RPMI8226 (cell line): Measurements from ENCODE around the gene GABRB3.

ENCODE experiments used
- DNase-seq: peaks from one replicate; pipeline ENCODE4 v3.0.0-alpha.2; 2015

GABRB3 gene

DNA sequence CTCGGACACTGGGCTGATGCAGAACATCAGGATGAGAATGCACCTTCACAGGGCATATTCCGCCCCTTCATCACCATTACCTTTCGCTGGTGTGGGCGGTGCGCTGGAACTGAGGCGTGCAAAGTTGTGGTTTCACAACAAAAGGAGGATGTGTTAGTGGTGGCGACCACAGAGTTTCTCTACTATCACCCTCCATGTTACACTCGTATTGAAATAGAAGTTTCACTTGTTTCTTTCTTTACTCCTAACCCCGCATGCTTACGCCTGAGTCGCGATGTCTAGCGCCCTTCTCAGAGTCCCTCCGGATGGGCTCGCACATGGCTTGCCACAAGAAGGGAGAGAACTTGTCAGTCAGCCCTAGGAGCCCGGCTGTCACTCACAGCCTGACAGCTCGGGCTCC, 148.7 kb downstream of the GABRB3 start:
- DNase-seq = no peak

DNA sequence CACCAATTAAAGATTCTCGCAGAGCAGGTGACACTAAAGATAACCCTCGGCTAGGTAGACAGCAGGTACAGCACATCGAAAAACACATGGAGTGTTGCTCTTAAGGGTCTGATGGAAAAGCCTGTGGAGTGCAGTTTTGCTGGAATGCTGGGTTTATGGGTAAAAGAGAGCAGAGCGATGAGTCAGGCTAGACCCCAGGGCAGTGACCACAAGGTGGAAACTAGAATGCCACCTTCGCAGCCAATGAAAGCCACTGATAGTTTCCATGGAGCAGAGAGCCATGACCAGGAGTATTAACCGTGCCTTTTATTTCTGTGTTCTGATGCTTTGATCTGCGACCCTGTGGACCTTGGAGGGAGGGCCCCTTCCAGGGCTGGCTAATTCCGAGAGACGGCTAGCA, 149.8 kb downstream of the GABRB3 start:
- no peak for DNase-seq

DNA sequence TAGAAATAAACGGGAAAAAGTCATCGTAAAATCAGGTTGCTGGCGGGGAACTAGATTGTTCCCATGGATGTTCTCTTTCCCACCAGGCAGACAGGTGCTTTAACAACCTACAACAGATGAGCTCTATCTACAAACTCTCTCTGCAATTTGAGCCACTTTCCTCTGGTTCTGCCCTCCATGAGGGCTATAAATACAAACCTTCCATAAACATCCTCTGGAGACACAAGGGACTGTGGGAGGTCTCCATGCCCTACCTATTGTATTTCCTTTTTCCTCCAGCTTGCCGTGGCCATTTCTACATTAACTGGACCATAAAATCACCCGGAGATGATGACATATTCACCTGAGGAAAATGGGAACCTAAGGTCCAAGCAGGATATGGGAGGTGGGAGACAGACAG, 151.1 kb downstream of the GABRB3 start:
- DNase-seq = no peak

DNA sequence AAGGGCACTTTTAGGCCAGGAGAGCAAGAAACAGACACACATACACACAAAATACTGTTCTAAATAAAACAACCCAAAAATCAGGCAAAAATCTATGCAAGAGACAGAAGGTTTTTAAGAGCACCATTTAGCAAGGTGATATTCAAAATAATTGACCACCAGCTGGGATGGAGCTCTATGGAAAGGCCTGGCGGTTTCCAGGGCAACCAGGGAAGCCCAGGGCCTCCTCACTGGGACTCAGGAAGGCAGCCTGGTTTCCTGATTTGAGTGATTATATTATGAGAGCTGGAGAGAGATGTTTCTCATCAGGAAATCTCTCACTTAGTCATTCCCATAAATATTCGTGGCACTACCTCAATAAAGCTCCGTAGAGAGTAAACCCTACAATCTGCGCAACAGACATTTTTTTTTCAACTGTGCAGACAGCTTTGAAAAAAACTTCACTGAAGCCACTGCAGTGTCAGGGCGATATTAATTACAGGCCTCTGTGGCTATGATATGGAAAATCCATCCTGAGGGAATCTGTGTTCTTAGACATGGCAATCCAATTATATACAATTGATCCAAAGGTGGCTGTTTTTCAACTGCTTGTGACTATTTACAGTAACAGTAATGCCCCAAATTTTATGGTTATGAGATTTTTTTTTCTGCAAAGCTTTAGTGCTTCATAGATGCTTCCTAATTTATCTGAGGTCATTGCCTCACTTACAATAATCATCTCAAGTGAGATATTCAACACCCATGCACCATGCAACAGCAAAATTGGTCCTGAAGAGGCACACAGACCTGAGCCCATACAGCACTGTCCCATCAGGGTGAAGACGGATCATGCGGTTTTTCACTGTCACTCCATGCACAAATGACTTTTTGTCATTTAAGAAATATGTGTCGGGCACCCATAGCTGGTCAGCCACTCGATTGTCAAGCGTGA, 152.1 kb downstream of the GABRB3 start:
- no peak for DNase-seq

DNA sequence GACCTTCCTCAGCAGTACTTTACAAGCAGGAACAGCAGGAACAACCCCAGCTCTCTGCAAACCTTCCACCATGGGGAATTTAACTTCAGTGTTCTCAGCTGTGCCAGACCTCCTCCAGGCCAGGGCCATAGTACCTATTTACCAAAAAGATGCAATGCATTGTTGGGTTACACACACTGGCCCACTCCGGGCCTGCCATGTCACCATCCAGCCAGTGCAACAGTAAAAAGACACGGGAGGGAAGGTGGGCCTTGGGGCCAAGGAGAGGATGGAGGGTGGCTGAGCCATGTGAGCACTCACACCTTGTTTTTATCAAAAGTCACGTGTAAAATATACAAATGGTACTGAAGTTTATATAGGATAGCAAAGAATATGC, 157.0 kb downstream of the GABRB3 start:
- no peak for DNase-seq

DNA sequence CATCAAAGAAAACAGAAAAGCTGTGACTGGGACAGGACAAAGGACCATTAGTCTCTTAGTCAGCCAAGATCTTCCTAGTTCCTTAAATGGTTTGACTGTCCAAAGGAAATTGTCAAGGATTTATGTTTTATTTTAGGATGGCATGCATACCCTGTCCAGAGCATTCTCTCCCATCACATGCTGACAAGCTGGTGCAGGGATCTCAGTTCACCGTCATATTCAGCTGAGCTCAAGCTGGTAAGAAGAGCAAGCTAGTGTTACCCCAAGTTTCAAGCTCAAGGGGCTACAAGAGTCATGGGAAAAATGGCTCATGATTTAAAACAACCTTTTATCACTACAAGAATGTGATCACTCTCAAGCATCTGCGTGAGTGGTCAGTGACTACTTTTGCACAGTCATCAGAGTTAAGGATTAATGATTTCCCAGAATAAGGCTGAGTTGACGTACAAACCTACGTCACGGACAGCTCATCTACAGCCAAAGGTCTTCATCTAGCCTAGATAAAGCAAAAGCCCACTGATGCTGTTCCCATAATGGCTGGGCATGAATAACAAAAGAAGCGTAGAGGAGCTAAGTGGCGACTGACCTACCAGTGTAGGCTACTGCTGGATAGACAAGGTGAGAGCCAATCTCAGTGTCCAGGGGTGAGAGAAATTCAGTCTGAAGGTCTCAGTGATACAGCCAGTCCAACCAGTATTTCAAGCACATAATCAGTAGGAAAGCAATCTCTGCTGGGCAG, 157.5 kb downstream of the GABRB3 start:
- DNase-seq = no peak

DNA sequence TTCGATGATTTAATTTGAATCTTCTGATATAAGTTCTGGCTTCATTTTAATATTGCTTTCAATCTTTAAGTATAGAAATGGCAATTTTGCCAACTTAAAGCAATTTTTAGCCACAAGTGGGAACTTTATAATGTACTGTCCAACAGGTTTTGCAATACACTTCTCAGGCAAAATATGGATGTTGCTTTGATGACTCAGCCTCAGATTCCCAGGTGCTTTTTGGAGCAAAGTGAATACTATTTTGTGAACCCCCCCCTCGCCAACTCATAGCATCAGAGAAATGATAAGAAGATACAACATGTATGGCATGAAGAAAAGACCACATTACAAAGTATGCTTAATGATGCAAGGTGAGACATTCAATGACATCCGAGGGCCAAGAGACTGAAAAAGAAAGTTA, 158.1 kb downstream of the GABRB3 start:
- no peak for DNase-seq

DNA sequence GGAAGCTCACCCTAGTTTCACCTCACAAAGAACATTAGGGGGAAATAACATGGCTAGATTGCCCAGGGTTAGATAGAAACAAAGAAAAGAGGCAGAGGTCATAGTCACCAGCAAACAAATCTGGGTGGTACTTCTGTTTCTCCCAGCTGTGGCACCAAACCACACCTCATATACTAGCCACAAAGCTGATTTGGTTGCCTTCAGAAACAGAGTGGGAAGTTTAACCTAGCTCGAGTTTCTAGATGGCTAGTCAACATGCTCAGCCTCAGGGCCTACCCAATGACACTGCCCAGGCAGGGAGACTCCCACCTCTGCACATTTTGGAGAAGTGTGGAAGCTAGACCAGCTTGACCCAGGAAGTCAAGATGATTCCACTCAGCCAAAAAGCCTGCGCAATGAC, 174.2 kb downstream of the GABRB3 start:
- no peak for DNase-seq

DNA sequence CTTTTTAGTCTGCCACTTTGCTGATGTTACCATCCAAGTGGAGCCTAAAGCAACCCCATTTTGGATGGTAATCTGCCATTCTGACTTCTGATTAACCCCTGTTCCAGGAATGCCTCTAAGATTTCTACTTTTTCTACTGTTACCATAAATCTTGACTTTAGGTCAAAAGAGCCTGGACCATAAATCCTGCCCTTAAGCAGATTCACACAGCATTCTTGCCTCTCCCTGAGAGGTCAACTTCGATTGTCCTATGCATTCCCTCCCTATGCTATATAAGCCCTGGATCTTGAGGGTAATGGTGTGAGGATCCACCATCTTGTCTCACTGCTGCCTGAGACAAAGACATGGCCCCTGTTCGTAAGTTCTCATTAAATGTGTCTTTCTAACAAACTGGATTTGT, 177.3 kb downstream of the GABRB3 start:
- DNase-seq = no peak

DNA sequence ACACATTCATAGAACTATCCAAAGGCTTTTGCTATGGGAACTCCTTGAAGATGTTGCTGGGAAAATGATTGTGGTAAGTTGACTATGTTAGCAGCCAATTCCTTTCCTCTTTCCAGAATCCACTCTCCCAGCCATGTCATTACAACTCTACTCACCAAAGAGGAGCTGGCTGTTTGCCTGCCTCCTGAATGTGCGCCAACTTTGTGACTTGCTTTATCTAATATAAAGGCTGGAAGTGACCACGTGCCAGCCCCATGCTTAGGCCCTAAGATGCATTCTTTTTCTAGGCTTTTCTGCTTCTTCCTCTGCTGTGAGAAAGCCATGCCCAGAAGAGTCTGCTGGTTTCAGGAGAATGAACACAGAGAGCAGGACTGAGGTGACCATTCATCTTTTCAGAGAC, 182.2 kb downstream of the GABRB3 start:
- no peak for DNase-seq

DNA sequence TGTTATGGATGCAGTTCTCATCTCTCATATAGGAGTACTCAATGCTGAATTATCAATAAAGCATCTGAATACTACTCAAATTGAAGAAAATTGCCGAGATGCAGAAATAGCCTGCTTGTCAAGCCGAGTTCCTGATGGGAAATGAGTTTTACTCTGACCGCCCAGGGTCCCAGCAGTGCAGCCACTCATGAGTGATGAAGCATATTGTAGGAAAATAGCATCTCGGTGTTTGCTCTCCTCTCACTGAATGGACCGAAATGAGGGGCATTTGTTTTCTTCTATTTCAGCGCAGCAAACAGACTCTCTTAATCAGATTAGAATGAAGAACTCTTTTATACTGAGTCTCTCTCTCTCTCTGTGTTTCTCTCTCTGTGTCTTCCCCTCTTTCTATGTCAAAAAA, 190.0 kb downstream of the GABRB3 start:
- no peak for DNase-seq

DNA sequence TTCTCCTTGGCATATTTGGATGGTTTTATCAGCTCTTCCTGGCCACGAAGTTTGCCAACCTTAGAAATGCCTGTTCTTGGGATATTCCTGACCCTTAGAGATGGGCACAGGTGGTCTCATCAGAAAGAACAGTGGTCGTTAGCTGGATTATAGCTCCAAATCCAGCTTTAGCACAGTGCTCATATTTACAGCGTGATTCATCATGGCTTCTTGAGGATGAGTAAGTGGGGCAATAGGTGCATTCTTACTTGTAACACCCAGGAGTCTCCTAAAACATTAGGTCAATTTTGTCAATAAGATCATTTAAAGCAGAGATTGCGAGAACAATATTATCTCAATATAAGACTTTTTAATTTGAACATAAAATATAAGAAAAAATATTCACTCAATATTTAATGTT, 191.9 kb downstream of the GABRB3 start:
- no peak for DNase-seq

DNA sequence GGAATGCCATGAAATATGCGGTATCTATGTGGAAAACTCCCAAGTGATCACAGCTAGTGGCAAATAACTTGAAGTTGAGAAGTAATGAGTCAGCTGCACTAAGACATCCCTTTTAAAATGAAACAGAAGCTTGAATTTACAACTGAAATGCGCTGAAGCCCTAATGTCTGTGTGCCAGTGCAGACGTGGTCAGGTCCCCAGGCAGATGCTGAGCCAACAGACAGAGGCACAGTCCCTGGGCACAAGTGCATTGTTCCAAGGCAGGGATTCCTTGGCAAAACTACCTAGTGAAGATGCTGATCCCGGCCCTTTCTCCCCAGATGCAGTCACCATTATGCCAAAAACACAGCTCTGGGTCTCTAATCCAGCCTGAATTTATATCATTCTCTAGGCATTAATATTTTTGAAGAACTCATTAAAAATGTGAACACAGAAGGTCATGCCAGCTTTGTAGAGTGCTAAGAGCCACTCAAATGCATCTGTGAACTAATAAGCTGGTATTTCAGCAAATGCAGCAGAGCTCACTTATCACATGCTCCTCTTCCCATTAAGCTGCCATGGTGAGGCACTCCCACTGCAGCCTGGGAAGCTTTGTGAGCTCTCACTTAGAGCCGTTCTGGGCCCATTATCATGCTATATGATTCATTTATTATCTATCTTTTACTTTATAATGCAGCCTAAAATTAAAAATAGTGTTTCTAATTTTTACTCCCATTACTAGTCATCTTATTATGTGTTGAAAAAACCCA, 200.1 kb downstream of the GABRB3 start:
- DNase-seq = no peak

DNA sequence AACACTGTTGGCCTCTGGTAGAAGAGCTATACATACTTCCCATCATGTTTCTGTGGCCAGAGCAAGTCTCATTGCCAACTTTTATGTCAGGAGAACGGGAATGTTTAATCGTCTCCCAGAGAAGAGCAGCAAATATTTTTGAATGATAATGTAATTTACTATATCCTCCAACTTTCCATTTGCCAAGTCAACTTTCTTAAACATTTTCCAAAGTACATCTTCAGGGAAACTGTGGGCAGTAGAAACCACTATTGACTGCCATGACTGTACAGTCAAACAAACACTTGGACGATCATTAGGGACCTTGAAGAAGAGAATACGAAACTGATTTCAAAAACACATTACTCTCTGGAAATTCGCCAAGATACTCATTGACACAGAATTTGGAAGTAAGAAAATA, 201.5 kb downstream of the GABRB3 start:
- no peak for DNase-seq

DNA sequence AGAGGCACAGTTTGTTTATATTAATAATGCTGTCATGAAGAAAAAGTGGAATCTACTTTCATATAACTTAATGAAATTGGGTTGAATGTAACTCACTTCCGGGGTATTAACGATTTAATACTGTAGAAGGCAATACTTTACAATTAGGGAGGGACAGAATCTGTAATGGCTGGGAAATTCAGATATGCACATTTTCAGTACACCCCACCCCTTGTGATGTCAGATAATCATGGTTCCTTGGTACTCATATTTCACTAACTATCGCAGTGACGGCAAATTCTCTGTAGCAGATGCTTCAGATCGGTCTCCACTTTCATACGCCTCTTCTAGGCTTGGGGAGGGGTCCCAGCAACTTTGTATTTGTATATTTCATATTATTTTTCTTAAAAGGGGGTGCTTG, 207.3 kb downstream of the GABRB3 start:
- DNase-seq = no peak

DNA sequence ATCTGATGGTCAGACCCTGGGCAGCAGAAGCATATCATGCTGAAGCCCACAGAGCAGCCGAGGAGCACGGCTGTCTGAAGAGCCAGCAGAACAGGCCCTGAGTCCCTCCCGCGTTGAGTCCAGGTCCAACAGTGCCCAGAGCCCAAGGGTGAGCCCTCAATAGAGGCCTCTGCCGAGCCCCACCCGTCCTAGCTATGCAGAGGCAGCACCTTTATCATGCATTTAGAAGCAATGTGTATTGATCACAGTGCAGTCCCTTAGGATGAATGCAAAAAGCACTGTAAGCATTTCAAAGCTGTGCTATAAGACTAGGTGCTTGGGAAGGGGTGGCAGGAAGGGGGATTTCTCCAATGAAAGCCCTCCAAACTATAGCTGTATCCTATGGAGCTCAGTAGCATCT, 208.5 kb downstream of the GABRB3 start:
- no peak for DNase-seq

DNA sequence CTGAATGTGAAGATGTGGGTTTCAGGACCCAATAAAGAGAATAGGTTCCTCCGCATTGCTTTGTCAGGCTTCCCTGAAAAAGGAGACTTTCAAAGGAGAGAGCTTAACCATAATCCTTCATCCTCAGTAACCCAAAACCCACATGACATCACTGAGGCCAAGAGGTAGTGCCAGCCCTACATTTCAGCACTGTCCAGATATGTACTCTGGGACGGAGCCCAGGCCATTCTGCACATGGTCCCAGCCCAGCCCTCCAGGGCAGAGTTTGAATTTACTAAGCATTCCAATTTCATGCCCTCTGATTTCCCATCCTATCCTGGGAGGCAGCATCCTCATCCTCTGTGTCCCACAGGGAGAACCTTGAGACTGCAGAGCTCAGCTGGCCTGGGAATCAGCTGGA, 210.5 kb downstream of the GABRB3 start:
- DNase-seq = no peak

DNA sequence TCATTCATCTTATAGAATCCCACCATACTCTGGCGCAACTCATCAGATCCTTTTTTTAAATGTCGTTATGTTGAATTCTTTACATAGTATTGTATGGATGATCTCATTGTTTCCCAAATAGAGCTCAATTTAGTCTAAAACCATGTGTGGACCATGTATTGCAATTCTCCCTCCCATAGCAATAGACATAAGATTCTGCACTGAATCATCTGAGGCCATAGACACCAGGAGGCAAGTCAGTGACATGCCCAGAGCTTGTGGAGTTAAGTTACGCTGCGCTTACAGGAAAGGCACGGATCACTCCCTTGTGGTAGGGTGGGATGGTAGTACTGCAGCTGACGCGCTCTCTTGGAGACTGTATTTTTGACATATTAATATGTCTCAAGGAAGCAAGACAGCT, 211.0 kb downstream of the GABRB3 start:
- DNase-seq = no peak

DNA sequence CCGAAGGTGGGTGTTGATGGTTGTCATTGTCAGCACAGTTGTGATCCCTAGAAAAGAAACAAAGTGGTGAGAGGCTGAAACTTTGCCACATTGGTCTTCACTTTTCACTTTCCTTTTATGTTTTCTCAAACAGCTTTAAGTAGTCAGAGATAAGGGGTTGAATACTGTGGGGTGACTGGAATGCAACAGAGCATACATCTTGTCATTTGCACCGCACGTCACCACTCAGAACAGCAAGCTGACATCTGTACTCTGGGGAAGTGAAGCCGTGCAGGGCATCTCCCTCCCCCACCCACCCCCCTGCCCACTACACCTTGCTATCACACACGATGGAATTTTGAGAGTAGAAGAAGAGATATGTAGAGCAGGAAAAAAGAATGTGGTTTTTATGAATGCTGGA, 211.7 kb downstream of the GABRB3 start:
- no peak for DNase-seq

DNA sequence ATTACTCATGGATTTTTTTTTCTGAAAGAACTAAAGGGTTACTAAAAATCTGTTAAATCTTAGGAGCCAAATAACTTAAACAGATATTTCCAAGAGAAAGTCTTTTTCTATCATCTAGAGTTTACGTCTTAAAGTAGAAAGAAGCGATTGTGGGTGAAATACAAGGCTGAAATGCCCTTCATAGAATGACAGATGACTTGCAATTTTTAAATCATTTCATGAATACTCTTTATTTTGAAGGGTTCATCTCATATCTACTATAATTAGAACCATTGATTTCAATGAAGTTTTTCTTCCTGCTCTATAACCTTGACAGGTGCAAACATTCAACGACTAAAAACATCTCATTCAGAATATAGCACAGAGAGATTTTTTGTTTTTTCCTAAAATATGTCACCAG, 217.0 kb downstream of the GABRB3 start:
- no peak for DNase-seq

DNA sequence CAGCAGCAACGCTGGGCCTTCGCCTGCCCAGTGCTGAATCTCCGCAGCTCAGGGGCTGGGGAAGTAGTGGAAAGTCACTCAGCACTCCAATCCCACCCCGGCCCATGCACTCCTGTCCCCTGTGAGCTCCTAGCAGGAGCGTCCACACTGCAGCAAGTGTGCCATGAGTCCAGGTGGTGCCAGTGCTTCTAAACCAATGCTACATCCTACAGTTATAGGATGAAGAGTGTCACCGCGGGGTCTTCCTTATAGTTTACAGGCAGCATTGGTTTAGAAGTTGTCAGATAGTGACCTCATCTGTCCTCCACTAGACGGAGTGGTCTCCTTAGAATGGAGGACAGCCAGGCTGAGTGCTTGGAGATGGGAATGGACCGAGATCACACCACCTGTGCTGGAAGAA, 221.4 kb downstream of the GABRB3 start:
- no peak for DNase-seq

DNA sequence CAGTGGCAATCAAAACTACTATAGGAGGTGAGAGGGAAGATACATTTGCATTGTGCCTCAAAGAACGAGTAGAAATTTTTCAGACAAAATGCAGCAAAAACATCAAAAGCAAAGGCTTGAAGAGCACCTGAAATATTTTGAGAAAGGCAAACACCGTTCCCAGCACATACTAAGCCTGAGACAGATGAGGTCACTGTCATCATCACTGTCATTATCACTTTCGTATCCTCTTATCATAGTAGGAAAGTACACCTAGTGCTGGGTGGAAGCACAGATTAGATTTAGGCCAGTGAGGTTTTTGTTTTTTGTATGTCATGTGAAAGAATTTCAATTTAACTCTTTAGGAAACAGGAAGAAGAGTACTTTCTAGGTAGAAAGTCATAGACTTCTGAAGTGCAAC, 222.0 kb downstream of the GABRB3 start:
- DNase-seq = no peak

DNA sequence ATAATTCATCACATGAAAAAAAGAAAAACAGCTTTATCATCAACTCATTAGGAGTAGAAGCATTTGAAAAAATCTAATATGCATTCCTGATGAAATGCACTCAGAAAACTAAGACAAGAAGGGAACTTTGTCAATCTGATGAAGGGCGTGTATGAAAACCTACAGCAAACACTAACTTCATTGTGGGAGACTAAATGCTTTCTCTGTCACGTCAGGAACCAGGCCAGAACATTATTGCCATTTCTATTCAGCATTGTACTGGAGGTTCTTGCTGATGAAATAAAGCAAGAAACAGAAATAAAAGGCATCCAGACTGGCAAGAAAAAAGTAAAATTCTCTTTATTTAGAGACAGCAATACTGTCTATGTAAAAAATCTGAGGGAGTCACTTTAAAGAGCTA, 235.2 kb downstream of the GABRB3 start:
- DNase-seq = no peak

DNA sequence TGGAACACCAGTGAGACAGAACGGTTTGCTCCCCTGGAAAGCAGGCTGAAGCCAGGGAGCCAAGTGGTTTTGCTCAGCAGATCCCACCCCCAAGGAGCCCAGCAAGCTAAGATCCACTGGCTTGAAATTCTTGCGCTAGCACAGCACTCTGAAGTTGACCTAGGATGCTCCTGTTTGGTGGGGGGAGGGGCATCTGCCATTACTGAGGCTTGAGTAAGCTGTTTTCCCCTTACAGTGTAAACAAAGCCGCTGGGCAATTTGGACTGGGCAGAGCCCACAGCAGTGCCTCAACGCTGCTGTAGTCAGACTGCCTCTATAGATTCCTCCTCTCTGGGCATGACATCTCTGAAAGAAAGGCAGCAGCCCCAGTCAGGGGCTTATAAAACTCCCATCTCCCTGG, 241.4 kb downstream of the GABRB3 start:
- no peak for DNase-seq
